Left colon (tissue), 2 donors: Measurements from ENCODE around the gene SCGB1A1. TPM values are rescaled to one million over a fixed set of nuclear protein-coding genes. Genes with fewer than 3 reads are reported as not detected.
A peak's percentile ranks its signal among the peaks of the same experiment; 100 is the strongest.

Source experiments
- ATAC-seq: fragments of 200-7000 bp; cut with Tn5 transposase; one replicate; pipeline ENCODE4 v1.9.1; 2020; ENCODE audit warnings: mild to moderate bottlenecking, moderate library complexity
- DNase-seq, 2 donors: peaks; one replicate each; pipeline ENCODE4 v3.0.0-alpha.2; 2020
- intact Hi-C, 2 donors: fragments of 100-400 bp; cut with DNase I in 1 of 2; cut with micrococcal nuclease in 1 of 2; formaldehyde crosslinking; loops; one replicate each; pipeline versions ENCODE4 v1.11.2 to v1.14.0; 2022; cut with DNase I, micrococcal nuclease
- total RNA-seq, 2 donors: library from RNA; stranded (reverse); fragmentation: NEBNext Ultra II Directional; extraction: Animal tissue kit (Norgen Biotek cat#: 25700); gene quantifications; one replicate each; pipeline ENCODE4 v1.2.1, GENCODE V29; 2021
- donor health status: DM: no; HTN: no; CAD: no.
- donor health status: DM: yes; HTN: yes; CAD: no.

The SCGB1A1 gene
- total RNA-seq, 2 donors from 2014 or later: not detected

DNA sequence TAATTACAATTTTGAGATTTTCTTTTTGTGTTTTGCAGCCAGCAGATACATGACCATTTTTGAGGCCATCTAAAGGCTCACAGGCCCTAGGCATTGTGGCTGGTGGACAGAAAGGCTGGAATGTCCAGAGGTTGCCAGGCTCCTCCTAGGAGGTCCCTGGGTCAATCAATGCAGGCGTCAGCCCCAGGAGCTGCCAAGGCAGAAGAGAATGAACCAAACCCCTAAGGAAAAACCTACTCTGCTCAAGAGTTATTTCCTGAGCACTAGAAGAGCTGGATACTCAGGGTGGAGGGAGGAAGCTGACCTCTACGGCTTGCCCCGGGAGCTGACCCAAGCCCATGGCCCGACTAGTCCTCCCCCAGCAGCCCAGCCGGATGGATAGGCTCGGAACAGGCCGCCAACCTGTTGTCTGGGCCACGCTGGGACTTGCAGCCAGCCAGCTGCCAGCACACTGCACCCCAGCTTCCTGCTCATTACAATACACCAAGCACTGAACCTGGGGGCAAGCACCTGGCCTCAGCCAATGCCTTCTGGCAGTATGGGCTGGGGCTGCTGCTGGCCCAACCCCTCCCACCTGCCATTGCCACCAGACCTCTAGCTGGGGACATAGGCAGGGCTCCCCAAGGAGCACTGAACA is 5.7 kb upstream of the SCGB1A1 start:
- no peak for ATAC-seq
- DNase-seq: no peak

DNA sequence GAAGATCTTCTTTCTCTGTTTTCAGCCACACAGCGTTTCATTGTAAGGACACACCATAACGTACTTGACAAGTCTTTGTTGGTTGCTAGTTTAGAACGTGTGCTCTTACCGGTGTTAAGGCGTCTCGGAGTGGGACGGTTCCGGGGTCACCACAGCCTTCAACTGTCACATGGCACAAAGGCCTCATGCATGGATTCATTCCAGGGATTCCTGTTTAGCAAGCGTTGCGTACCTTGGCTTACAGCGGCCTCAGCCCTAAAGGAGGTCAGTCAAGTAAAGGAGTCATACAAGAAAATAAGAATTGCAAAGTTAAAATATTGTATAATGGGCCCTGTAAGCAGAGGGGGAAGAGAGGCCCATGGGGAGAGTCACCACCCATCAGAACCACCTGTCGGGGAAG is 2.2 kb upstream of the SCGB1A1 start:
- DNase-seq (no peak), ATAC-seq (no peak)
- intact Hi-C loops: no loop called here

More for the DNA sequence above, 5.7 kb upstream of the SCGB1A1 start:
- intact Hi-C loops: no loop called here

DNA sequence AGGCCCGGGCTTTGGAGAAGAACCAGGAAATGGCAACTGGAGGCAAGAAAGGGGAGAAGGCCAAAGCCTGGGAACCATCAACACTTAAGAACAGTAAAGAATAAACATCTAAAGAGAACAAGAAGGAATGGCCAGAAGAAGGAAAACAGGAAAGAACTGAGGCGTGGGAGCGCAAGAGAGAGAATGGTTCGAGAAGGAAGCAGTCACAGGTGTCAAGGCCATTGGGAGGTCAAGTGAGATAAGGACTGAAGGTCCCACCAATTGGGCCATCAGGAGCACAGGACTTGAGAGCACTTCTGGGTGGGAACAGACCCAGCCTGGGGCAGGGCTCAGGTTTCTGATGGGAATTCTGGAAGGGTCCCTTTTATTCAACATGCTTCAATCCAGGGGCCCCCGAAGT is 697 bp upstream of the SCGB1A1 start:
- intact Hi-C loops: no loop called here
- DNase-seq (no peak), ATAC-seq (no peak)

DNA sequence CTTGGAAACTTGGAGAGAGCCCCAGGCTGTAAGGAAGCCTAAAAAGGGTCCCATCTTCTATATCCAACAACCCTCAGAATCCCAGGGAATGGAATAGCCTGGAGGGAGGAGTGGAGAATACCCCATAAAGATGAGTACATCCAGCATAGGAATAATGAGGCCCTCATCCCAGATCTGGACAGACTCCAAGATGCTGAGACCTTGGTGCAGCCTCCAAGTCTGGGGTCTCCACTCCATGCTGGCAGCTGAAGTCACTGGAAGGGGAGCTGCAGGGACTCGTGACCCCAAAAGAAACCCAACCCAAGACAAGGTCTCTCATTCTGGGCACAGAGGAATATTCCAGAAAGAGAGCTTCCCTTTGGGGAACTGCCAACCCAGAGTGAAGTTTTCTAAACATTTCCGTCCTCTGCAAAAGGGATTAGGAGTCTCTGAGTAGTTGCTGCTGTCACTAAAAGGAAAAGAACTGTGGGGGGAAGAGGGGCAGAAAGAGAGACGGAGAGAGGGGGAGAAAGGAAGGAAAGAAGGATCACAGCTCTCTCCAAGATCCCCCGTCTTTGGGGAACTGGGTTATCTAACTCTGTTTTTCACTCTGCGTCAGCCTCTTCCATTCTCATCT is 589 bp downstream of the SCGB1A1 start:
- intact Hi-C loops: no loop called here
- no peak for DNase-seq
- no peak for ATAC-seq

DNA sequence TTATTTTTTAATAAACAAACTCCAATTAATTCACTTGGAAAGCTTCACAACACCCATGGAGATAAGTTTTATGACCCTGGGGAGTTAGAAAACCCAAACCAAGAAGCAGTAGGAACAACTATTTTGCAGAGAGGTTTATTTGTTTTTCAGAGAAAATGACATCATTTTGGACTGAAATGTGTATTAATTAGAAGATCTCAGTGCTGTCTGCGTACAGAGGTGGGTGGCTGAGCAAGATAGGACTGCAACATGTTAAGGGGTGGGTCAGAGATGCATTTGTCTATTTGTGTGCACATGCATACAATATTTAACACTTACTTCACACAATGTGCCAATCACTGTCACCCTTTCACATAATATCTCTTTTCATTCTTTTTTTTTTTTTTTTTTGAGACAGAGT is 1.1 kb downstream of the SCGB1A1 start:
- ATAC-seq (no peak), DNase-seq (no peak)
- intact Hi-C loops: loop anchor here in 1 of 2 donors (10.0 kb wide), 1 partner anchor 125 kb away; the partner anchor contains the start of gene AHNAK

DNA sequence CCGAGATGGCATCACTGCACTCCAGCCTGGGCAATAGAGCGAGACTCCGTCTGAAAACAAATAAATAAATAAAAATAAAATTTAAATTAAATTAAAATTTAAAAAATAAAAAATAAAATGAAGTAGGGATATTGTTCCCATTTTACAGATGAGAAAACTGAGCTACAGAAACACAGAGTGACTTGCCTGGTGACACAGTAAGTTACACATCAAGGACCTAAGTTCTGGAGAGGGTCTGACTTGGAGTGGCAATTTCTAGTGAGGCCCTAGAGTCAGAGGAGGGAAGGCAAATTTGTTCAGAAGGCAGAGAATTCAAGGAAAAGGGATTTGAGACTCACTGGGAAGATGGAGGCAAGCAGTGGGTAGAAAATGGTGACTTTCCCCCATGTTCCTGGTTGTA is 2.0 kb downstream of the SCGB1A1 start:
- no peak for ATAC-seq
- DNase-seq: no peak
- intact Hi-C loops: loop anchor here in 1 of 2 donors (10.0 kb wide), 1 partner anchor 124 kb away; the partner anchor contains the start of gene AHNAK

DNA sequence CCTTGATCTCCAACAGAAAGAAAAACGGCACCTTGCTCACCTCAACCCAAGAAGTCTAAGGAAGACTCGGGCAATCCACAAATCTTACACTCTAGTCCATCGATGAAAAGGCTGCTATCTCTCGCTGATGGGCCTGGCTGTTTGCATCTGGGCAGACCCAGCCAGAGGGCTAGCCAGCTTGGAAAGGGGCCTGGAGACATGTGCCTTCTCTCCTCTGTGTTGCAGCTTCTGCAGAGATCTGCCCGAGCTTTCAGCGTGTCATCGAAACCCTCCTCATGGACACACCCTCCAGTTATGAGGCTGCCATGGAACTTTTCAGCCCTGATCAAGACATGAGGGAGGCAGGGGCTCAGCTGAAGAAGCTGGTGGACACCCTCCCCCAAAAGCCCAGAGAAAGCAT is 3.2 kb downstream of the SCGB1A1 start:
- DNase-seq (no peak), ATAC-seq (no peak)
- intact Hi-C loops: loop anchor here in 1 of 2 donors (10.0 kb wide), 1 partner anchor 123 kb away; the partner anchor contains the start of gene AHNAK

DNA sequence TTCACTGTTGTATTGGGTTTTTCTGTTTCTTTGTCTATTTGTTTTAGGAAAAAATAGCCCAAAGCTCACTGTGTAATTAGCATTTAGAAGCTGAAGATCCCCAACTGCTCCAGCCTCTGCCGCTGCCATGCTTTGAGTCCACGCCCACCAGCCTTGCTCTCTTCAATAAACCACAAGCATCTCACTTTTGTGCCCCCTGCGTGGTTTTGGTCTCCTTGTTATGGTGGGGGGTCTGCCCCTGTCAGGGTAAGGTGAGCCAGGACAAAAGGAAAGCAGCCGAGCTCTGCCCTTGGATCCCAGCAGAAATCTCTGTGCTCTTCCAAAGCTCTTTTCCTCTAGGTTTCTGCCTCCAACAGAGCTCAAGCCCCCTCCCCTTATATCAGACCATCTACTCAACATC is 4.2 kb downstream of the SCGB1A1 start:
- ATAC-seq (no peak), DNase-seq (no peak)
- intact Hi-C loops: loop anchor here in 1 of 2 donors (10.0 kb wide), 1 partner anchor 122 kb away; the partner anchor contains the start of gene AHNAK

DNA sequence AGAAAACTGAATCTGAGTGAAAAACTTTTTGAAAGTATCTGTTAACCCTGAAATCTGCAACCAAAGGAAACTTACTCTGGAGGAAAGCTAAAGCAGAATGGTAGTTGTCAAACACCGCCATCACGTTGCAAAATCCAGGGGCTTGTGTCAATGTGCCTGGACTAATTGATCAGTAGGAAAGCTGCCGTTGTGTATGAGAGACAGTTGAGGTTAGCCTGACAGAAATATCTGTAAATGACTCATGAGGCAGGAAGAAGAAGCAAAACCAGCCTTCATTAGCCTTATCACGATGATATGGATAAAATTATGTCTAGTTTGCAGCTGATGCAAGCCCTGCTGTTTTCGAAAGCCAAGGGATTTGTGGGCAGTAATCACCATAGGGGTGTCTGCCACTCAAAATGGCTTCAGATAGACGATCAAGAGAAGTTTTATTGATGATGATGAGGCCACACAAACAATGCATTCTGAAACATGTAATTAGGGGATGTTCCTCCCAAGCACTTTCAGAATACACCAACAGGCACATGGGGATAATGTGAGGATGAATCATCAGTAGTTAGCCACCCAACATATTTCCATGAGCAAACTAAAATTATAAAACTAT is 8.9 kb downstream of the SCGB1A1 start:
- DNase-seq (no peak), ATAC-seq (no peak)
- intact Hi-C loops: loop anchor here (5.0 to 10.0 kb wide), 2 partner anchors 115 to 117 kb away; partner anchors contain the start of gene AHNAK (in 1 of the 2)

DNA sequence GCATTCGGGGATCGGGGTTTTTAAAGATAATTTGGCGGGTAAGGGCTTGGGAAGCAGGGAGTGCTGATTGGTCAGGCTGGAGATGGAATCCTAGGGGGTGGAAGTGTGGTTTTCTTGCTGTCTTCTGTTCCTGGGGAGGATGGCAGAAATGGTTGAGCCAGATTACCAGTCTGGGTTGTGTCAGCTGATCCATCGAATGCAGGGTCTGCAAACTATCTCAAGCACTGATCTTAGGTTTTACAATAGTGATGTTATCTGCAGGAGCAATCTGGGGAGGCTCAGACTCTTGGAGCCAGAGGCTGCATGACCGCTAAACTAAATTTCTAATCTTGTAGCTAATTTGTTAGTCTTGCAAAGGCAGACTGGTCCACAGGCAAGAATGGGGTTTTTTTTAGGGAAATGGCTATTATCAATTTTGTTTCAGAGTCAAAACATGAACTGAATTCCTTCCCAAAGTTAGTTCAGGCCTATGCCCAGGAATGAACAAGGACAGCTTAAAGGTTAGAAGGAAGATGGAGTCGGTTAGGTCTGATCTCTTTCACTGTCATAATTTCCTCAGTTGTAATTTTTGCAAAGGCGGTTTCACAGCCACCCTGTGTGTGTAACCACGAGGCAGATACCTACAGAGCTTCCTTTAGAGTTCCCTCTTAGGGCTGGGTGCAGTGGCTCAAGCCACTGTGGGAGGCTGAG is 10.2 kb downstream of the SCGB1A1 start:
- intact Hi-C loops: loop anchor here (5.0 to 10.0 kb wide), 2 partner anchors 113 to 116 kb away; partner anchors contain the start of gene AHNAK (in 1 of the 2)
- DNase-seq (no peak), ATAC-seq (no peak)

DNA sequence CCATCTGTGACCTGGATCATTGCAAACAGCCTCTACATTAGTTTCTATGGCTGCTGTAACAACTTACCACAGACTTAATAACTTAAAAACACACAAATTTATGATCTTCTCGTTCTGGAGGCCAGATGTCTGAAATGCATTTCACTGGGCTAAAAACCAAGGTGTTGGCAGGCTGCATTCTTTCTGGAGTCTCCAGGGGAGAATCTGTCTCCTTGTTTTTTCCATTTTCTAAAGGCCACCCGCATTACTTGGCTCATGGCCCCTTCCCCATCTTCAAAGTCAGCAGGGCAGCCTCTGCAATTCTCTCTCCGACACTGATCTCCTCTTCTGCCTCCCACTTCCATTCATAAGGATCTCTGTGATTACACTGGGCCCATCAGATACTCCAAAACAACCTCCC is 11.6 kb downstream of the SCGB1A1 start:
- ATAC-seq: no peak
- DNase-seq: no peak
- intact Hi-C loops: no loop called here

DNA sequence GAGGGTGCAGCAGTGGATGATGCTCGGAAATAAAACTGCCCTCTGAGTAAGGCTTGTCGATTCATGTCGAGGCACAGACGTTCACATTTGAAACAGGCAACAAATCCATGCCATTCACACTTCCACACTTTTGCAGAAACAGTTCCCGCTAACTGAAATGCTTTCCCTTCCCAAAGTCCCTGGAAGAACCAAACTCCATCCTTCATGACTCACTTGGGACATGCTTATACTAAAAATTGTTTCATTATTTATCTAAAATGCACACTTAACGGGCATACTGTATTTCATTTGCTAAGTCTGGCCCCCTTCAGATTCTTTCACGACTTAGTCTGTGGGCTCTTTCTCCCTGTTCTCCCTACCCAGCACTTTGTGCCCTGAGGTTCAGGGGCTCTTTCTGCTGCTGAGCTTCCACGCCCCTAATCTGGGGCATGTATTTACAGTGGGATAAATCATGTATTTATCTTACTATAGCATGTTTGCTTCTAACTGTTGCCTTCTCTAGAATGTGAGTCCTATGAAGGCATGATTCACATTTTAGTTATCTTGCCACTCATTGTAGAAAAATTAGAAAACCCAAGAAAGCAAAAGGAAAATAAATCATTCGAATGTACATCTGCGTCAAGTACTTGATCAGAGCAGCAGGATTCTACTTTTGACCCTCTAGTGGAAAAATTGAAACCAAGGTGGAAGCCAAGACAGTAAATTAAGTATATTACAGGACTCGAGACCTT is 12.5 kb downstream of the SCGB1A1 start:
- ATAC-seq: no peak
- intact Hi-C loops: no loop called here
- DNase-seq: no peak

DNA sequence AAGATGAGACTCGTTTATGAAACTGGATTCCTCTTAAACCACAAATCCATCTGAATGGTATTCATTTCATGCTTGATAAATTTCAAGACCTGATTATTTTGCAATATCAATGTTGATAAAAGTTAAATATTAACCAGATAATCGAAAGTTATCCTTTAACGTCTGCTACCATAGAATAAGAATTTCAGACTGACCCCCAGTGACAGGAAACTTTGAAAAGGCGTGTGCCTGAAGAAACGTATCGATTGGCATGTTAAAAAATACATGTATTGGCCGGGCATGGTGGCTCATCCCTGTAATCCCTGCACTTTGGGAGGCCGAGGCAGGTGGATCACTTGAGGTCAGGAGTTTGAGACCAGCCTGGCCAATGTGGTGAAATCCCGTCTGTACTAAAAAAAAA is 13.9 kb downstream of the SCGB1A1 start:
- DNase-seq (no peak), ATAC-seq (no peak)
- intact Hi-C loops: no loop called here

DNA sequence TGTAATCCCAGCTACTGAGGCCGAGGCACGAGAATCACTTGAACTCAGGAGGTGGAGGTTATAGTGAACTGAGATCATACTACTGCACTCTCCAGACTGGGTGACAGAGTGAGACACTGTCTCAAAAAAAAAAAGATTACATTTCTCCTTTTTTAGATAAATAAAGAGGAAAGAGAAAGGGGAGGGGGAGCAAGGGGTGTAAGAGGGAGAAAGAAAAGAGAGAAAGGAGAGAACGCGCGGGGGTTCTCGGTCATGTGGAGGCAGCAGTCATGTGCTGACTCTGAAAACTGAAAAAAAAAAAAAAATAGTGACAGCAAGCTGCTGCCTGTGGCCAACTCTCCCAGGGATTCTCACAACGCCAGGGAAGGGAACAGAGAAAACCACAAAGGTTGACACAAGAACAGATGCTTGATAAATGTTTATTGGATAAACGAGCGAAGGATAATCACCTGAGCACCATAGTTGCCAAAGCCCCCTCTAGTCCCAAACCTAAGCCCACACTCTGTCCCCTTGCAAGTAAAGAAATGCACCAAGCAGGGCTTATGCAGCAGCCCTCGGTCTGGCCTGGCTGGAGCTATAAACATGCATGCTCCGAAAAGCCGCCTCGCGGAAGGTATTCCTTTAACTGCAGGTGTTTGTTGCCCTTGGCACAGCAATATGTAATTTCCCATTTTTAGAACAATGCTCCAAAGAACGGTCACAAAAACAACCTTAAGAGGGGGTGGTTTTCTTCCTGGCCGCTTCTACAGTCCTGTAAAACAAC is 14.5 kb downstream of the SCGB1A1 start:
- peak; percentile 50 for ATAC-seq
- intact Hi-C loops: no loop called here

DNA sequence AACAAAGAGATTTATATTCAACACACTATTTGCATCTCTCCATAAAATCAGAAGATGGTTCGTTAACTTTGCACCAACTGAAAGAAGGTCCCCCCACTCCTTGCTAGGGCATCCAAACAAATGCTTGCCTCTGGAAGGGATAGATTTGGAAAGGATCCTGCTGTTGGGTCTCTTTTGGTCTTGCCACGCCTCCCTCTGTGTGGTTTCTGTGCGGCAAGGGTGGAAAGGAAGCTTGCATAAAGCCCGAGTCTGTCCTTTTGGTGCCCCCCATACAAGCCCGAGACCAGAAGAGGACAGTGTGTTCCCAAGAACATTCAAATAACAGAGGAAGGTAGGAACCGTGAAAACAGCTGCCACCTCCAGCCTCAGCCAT is 15.1 kb downstream of the SCGB1A1 start:
- DNase-seq: peak in 1 of 2 donors; percentile 49
- intact Hi-C loops: no loop called here
- ATAC-seq: no peak

More for the DNA sequence above, 14.5 kb downstream of the SCGB1A1 start:
- DNase-seq: peak in 1 of 2 donors; percentile 36

DNA sequence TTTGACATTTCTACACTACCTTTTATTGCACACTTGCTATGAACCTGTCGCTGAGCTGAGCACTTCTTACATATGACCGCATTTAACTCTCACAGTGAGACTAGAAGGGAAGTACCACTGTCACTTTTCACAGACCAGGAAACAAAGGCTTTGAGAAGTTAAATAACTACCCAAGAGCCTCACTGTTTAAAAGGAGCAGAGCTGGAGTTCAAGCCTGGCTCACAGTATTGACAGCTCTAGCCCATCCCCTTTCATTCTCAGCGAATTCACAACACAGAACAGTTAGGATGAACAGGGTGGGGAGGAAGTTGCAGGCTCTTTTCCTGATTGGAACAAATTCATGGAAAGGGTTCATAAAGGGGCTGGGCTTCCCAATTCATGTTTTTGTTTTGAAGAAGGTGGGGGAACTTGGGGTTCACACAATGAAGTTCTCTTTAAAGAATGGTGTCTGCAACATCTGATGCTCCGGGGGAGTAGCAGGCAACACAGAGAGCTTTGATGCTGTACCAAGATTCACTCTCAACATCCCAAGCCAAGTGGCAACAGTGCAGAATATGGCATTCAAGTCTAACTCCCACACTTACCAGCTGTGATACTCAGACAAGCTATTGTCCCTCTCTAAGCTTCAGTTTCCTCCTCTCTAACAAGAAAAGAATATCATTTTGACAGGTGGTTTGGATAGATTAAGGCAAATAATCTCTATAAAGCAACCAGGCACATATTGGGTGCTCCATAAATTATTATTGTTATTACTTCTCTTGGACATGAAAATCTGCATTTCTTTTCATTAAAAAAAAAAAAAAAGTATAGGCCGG is 17.2 kb downstream of the SCGB1A1 start:
- ATAC-seq: peak; percentile 76
- intact Hi-C loops: no loop called here

DNA sequence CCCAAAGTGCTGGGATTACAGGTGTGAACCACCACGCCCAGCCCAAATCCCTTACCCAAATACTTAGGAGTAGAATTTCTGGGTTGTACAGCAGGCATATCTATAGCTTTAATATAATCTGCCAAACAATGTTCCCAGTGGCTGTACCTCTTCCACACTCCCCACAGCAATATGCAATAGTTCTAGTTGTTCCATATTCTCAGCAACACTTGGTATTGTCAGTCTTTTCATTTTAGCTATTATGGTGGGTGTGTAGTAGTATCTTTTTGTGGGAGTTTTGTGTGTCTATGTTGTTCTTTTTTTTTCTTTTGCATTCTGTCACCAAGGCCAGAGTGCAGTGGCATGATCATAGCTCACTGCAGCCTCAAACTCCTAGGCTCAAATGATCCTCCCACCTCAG is 18.8 kb downstream of the SCGB1A1 start:
- DNase-seq: no peak
- no peak for ATAC-seq
- intact Hi-C loops: no loop called here

More for the DNA sequence above, 17.2 kb downstream of the SCGB1A1 start:
- DNase-seq: no peak
